H1 (cell line): ENCODE data around the gene B3GLCT. TPM values are rescaled to one million over a fixed set of nuclear protein-coding genes. Genes with fewer than 3 reads are reported as not detected.

ENCODE experiments used
- CBX5 ChIP-seq: fragments of 300-800, 300-1000 bp; sonication (generic); IDR thresholded peaks from 2 replicates; pipeline ENCODE4 v1.7.1; 2016; ENCODE audit warnings: antibody characterized with exemption, low read length, low read depth
- CHD7 ChIP-seq: fragments of 300-600 bp; sonication (generic); IDR thresholded peaks from 2 replicates; pipeline ENCODE4 v1.7.1; 2012; ENCODE audit warnings: low read length, moderate library complexity, mild to moderate bottlenecking, inconsistent platforms; ENCODE audit not compliant: insufficient replicate concordance
- polyA plus RNA-seq, 7 experiments: library from polyadenylated mRNA; depleted of rRNA in 3 of 7; stranded (reverse) in 5 of 7; unstranded in 2 of 7; fragments of >200 nt in 5 of 7; fragments of 200-250 nt in 2 of 7; gene quantifications; 1 replicate in 5 of 7; 2 replicates in 1 of 7; 4 replicates in 1 of 7; pipeline versions ENCODE4 v1.2.1 to v1.2.3, GENCODE V29; 2011 to 2013; ENCODE audit warnings: missing spikeins in 2 of 7, mixed read lengths in 2 of 7
- total RNA-seq: library from RNA; stranded (reverse); fragmentation: NEBNext Ultra II Directional; extraction: Animal tissue kit (Norgen Biotek cat#: 25700); gene quantifications from 2 replicates; pipeline ENCODE4 v1.2.1, GENCODE V29; 2021

B3GLCT gene
- total and polyA plus RNA-seq, 2 of the 8 experiments (the other 6 are each of a cell fraction or from before 2014, with no cell fraction given): 1.5 to 4.1 TPM

GRCh38 chr13:31352467-31352866, 152.7 kb downstream of the B3GLCT start (continued):
- TF ChIP-seq CHD7: no peak
- no peak for TF ChIP-seq CBX5
